GM10248 (cell line): ENCODE measurements around the gene SLC41A3.

Source experiments
- CTCF ChIA-PET: fragments of 300-600 bp; sonication (Branson Sonifier 250); formaldehyde crosslinking; extraction: SDS; loops from one replicate; lab custom pipeline; 2021; ENCODE audit warnings: antibody characterized with exemption; lab: Yijun Ruan, JAX
- POLR2A ChIA-PET: fragments of 350-650 bp; sonication (Branson Sonifier 250); formaldehyde crosslinking; extraction: SDS; loops from one replicate; lab custom pipeline; 2020; ENCODE audit warnings: antibody characterized with exemption; lab: Yijun Ruan, JAX
- DNase-seq: peaks from one replicate; pipeline ENCODE4 v3.0.0; 2012; ENCODE audit errors: extremely low spot score
- TF ChIP-seq, protein P1 (sequence below): IDR thresholded peaks from 2 replicates; pipeline ENCODE4 v1.5.1; 2012; ENCODE audit warnings: mild to moderate bottlenecking, low read depth; ENCODE audit errors: extremely low read depth, missing control alignments, control extremely low read depth

Gene SLC41A3

DNA sequence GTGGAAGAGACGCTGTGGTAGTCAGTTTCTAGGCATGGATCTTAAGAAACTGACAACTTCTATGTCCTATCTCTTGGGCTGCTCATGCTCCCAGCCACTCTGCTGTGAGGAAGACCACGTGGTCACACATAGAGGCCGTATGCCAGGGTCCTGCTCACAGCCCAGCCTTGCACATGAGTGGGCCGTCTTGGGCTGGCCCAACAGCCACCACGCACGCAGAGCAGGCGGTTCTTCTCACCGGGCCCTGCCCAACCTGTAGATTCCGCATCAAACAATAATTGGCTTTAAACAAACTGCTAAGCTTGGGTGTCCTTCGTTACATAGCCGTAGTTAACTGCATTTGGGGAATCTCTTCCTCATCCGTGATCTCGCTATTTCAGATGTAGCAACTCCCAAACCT, 26.0 kb downstream of the SLC41A3 start:
- ChIA-PET POLR2A (no interaction called here), CTCF (interaction anchor here (1.1 kb wide), 1 partner anchor 10 kb away, joined by 3 read pairs; no protein-coding TSS in a partner anchor)
- TF ChIP-seq, protein P1, sequence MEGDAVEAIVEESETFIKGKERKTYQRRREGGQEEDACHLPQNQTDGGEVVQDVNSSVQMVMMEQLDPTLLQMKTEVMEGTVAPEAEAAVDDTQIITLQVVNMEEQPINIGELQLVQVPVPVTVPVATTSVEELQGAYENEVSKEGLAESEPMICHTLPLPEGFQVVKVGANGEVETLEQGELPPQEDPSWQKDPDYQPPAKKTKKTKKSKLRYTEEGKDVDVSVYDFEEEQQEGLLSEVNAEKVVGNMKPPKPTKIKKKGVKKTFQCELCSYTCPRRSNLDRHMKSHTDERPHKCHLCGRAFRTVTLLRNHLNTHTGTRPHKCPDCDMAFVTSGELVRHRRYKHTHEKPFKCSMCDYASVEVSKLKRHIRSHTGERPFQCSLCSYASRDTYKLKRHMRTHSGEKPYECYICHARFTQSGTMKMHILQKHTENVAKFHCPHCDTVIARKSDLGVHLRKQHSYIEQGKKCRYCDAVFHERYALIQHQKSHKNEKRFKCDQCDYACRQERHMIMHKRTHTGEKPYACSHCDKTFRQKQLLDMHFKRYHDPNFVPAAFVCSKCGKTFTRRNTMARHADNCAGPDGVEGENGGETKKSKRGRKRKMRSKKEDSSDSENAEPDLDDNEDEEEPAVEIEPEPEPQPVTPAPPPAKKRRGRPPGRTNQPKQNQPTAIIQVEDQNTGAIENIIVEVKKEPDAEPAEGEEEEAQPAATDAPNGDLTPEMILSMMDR: no peak
- DNase-seq: peak; percentile 3

DNA sequence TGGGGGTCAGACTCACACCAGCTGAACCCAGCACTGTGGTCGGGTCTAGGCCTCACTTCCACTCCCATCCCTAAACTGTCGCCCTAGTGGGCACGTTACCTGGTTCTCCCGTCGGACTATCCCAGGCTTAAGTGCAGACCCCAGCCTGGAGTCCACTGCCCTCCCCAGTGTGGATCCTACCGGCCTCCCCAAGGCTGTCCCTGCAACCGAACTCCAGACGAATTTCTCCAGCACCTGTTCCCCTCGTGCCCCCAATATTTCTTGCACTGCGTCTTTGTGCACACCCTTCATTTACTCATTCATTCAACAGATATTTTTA, 26.5 kb downstream of the SLC41A3 start:
- peak; percentile 5 for DNase-seq
- ChIA-PET CTCF (interaction anchor here (1.1 kb wide), 1 partner anchor 11 kb away, joined by 3 read pairs; no protein-coding TSS in a partner anchor), POLR2A (no interaction called here)
- TF ChIP-seq, protein P1: no peak

DNA sequence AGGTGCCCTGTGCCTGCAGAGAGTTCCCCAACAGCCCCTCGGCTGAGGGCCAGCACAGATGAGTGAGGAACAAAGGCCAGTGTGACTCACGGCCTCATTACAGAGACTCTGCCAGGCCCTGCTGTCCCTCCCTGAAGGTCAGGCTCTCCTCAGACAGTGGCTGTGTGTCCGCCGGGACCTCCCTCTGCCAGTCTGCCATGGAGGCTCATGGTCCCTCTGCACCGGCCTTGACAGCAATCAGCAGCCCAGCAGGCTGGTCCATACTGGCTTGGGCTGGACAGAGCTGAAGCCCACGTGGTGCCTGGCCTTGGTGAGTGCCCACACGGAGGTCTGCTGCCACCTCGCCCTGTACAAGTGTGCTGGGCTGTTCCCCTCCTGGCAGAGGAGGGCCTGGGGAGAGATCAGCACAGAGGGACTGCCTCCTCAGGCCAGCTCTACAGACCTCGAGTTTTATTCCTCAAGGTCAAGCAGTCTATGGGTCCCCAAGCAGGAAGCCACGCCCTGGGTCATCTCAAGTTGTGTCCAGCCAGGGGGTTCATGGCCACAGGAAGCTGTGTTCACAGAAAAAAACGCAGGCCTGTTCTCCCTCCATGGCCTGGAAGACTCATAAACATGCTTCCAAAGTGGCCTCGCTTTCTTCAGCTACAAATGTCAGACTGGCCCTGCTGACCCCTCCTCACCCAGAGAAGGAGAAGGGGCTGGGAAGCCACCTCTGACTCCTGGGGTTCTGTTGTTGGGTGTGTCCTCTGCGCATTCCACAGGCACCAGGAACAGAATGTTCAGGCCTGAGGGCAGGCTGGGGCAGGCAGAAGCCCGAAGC, 27.0 kb downstream of the SLC41A3 start:
- peak; percentile 9 for DNase-seq
- CTCF ChIA-PET: interaction anchor here (1.1 kb wide), 1 partner anchor 11 kb away, joined by 3 read pairs; no protein-coding TSS in a partner anchor
- POLR2A ChIA-PET: no interaction called here
- TF ChIP-seq, protein P1: no peak

DNA sequence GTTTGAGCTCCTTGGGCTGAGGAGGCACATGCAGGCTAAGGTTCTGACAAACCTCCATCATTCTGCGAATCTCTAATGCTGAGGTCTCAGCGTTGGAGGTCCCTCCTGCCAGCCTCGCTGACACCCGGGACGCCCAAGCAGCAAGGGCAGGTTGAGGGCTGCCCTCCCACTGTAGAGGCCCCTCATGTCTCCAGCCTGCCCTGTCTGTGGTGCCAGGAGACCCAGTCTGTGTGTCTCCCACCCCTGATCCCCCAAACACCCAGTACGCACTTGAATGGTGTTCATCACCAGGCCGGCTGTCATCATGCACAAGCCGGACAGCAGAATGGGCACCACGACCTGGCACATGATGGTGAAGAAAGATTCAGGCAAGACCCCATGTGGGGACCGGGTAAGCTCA, 27.8 kb downstream of the SLC41A3 start:
- TF ChIP-seq, protein P1: no peak
- ChIA-PET POLR2A (no interaction called here), CTCF (no interaction called here)
- peak; percentile 4 for DNase-seq

DNA sequence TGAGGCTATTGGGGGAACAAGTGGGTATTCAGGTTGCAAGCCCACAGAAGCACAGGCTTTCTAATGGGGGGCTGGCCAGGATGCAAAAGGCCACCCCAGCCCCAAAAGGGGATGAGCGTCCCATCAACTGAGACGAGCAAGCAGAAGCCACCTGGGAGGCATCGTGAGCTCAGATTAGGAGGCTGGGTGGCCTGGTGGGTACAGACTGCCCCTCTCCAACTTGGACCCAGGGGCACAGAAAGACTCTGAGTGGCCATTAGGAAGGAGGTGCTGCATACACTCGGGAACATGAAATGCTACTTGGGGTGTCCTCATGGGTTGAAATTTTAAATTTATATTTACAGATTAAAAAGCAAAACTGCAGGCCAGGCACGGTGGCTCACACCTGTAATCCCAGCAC, 29.1 kb downstream of the SLC41A3 start:
- CTCF ChIA-PET: no interaction called here
- TF ChIP-seq, protein P1: no peak
- peak; percentile 4 for DNase-seq
- POLR2A ChIA-PET: no interaction called here

DNA sequence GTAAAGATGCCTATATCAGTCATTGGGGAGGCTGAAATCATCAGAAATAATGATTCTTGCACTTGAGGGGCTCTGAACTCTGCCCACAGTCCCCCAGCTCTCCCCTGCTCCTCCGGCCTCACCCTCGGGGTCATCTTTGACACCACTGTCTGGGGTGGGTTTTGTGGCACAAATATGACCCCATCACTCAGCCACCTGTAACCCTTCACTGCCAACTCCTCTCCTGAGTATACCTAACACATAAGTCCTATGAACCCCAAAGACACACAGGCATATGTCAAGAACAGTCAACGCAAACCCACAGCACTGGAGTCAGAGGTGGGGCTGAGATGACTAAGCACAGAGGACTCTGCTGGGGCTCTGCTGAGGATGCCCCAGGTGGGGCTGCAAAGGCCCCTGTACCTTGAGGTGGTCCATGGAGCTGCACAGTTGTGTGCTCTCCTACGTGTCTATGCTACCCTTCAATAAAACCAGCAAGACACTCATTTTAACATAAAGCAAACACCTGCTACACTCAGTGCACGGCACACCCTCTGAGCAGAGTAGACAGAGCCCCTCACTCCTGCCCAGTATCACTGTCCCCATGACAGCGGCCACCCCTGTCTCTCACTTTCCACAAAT, 29.9 kb downstream of the SLC41A3 start:
- TF ChIP-seq, protein P1: no peak
- CTCF ChIA-PET: no interaction called here
- POLR2A ChIA-PET: no interaction called here
- DNase-seq: no peak
